Testis (tissue), 3 donors: ENCODE results near the gene WIPF3. TPM values are rescaled to one million over a fixed set of nuclear protein-coding genes. Genes with fewer than 3 reads are reported as not detected.

Experiments used
- DNase-seq: peaks from one replicate; pipeline ENCODE4 v3.0.0-alpha.2; 2019
- H3K27ac ChIP-seq, 2 donors: fragments of 200-600 bp; sonication (generic); one replicate each; pipeline ENCODE4 v1.5.1; 2019
- H3K27me3 ChIP-seq: fragments of 200-600 bp; sonication (generic); one replicate; pipeline ENCODE4 v1.5.1; 2019
- H3K36me3 ChIP-seq: fragments of 200-600 bp; sonication (generic); one replicate; pipeline ENCODE4 v1.5.1; 2017; ENCODE audit warnings: low read depth; ENCODE audit errors: missing control alignments
- H3K4me1 ChIP-seq: fragments of 200-600 bp; sonication (generic); one replicate; pipeline ENCODE4 v1.5.1; 2019
- H3K4me3 ChIP-seq, 2 donors: fragments of 200-600 bp; sonication (generic); one replicate each; pipeline ENCODE4 v1.5.1; 2017 to 2019
- H3K9me3 ChIP-seq: fragments of 200-600 bp; sonication (generic); one replicate; pipeline ENCODE4 v1.5.1; 2017
- POLR2A ChIP-seq: fragments of 450-650 bp; IDR thresholded peaks from one replicate; pipeline ENCODE4 v1.6.1; 2017; ENCODE audit warnings: antibody characterized with exemption, mild to moderate bottlenecking, moderate library complexity
- WGBS, 2 donors: methylation state at CpG; one replicate each; pipeline ENCODE4 v1.1.5; 2018; 5-methylcytosine and 5-hydroxymethylcytosine counted together
- intact Hi-C: fragments of 100-400 bp; cut with DNase I; formaldehyde crosslinking; loops from one replicate; pipeline ENCODE4 v1.15.1; 2023; ENCODE audit warnings: low total_unique reads
- polyA plus RNA-seq: library from polyadenylated mRNA; stranded (reverse); fragments of 350-450 nt; fragmentation: Illumina TruSeq; extraction: RNeasy Lipid Tissue Mini Kit (QIAGEN cat#74804); gene quantifications from one replicate; pipeline ENCODE4 v1.2.3, GENCODE V29; 2014; ENCODE audit warnings: low read depth, low replicate concordance; ENCODE audit not compliant: insufficient read depth
- total RNA-seq, 2 donors: library from RNA; depleted of rRNA; stranded (reverse); fragments of >200 nt; gene quantifications; one replicate each; pipeline ENCODE4 v1.2.3, GENCODE V29; 2016
- TF ChIP-seq, protein P1 (sequence below), 3 experiments: fragments of 450-650 bp in 2 of 3; fragments of 200-600 bp in 1 of 3; sonication (generic) in 1 of 3; IDR thresholded peaks; one replicate each; pipeline ENCODE4 v1.5.1; 2016 to 2019; ENCODE audit warnings: antibody characterized with exemption in 3 of 3, mild to moderate bottlenecking in 2 of 3, moderate library complexity in 1 of 3

Gene WIPF3
- total and polyA plus RNA-seq, 3 donors from 2014 or later = 42.7 to 110 (median 80.7) TPM

DNA sequence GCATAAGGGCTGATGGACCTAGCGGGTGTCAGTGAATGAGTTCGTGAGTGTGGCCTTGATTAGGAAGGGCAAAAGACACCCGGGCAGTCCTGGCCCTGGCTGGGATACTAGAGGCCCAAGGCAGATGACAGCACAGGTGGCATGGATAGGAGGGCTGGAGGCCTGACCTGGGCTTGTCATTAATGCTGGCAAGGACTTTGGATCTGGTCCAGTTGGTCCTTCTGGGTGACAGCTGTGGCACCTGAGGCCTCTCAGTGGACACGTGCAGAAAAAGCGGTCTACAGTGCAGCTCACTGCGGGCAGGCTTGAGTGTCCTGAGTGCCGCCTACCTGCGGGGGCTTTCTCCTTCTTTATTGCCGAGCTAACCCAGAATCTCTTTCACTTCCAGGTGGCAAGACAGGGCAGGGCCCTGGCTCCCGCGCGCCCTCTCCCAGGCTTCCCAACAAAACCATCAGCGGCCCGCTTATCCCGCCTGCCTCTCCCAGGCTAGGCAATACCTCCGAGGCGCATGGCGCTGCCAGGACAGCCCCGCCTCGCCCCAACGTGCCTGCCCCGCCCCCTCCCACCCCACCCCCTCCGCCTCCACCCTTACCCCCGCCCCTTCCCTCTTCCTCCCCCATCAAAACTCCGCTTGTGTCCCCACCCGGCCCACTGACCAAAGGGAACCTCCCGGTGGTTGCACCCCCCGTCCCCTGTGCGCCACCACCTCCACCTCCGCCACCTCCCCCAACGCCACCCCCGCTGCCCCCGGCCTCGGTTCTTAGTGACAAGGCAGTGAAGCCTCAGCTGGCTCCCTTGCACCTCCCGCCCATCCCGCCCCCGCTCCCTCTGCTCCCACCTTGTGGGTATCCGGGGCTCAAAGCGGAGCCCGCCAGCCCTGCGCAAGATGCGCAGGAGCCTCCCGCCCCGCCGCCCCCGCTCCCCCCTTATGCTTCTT, 77.4 kb downstream of the WIPF3 start:
- intact Hi-C loops = no loop called here

DNA sequence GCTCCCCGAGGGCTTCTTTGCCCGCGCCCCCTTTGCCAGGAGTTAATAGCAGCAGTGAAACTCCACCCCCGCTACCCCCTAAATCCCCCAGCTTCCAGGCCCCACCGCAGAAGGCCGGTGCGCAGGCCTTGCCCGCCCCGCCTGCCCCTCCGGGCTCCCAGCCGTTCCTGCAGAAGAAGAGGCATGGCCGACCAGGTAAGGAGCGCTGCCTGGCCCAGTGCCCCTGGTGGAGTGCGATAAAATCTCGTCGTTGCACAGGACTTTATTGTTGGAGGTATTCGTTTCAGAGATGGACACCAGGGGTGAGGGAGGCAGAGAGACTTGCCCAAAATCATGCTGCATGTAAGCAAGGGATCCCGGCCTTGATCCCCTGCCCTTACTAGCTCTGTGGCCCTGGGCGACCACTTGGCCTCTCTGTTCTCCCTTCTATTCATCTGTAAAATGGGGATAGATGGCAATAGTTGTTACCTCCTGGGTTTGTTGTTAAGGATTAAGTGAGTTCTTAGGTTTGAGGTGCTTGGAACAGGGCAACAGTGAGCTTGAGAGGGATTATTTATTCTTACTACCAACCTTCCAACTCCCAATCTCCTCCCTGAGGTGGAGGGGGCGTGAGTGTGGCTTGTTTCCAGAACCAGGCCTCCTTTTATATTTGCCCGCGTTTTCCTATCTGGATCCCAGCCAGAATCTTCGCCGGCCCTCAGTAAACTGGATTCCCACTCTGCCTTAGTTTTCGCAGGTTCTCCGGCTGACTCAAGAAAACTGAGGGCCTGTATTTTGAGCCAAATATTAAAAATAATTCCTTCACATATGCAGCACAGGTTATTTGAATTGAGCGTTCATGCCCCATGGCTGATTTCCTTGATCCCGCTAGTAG, 78.3 kb downstream of the WIPF3 start:
- peak overlapping the region; percentile 29 to 40 for H3K4me3 ChIP-seq
- TF ChIP-seq POLR2A = no peak
- TF ChIP-seq, protein P1, sequence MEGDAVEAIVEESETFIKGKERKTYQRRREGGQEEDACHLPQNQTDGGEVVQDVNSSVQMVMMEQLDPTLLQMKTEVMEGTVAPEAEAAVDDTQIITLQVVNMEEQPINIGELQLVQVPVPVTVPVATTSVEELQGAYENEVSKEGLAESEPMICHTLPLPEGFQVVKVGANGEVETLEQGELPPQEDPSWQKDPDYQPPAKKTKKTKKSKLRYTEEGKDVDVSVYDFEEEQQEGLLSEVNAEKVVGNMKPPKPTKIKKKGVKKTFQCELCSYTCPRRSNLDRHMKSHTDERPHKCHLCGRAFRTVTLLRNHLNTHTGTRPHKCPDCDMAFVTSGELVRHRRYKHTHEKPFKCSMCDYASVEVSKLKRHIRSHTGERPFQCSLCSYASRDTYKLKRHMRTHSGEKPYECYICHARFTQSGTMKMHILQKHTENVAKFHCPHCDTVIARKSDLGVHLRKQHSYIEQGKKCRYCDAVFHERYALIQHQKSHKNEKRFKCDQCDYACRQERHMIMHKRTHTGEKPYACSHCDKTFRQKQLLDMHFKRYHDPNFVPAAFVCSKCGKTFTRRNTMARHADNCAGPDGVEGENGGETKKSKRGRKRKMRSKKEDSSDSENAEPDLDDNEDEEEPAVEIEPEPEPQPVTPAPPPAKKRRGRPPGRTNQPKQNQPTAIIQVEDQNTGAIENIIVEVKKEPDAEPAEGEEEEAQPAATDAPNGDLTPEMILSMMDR (IDR thresholded peaks at IDR 0.05) = no peak
- DNase-seq = peak; percentile 30
- no peaks in the 10 kb centered on the region for H3K27me3 ChIP-seq
- 46 to 57% methylated on average over 26 to 27 of the region's 28 CpGs for WGBS, 2 donors
- H3K27ac ChIP-seq = no peak overlapping the region
- peaks cover 7% of the 10 kb centered on the region for H3K4me1 ChIP-seq
- intact Hi-C loops = no loop called here
- H3K36me3 ChIP-seq = no peaks in the 10 kb centered on the region
- H3K9me3 ChIP-seq = no peaks in the 10 kb centered on the region

More for the DNA sequence above, 77.4 kb downstream of the WIPF3 start:
- Histone ChIP-seq H3K4me3 (peak overlapping the region; percentile 29 to 40), H3K27me3 (no peaks in the 10 kb centered on the region), H3K27ac (no peak overlapping the region), H3K9me3 (no peaks in the 10 kb centered on the region), H3K4me1 (peaks cover 7% of the 10 kb centered on the region), H3K36me3 (no peaks in the 10 kb centered on the region)
- 60 to 75% methylated on average over 23 to 45 of the region's 46 CpGs for WGBS, 2 donors
- DNase-seq = no peak
- TF ChIP-seq, protein P1 (IDR thresholded peaks at IDR 0.05) = no peak
- TF ChIP-seq POLR2A = no peak

DNA sequence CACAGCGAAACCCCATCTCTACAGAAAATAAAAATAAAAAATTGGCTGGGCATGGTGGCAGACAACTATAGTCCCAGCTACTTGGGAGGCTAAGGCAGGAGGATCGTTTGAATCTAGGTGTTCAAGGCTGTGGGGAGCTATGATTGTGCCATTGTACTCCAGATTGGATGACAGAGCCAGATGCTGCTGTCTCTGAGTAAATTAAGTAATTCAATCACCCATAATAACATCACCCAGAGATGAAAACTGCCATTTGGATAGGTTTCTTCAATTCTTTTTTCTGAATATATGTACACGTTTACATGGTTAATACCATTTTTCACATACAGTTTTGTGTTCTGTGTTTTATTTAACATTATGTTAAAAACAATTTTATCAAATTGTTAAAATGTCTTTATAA, 79.3 kb downstream of the WIPF3 start:
- Histone ChIP-seq H3K36me3 (no peaks in the 10 kb centered on the region), H3K4me3 (no peak overlapping the region), H3K4me1 (peaks cover 7% of the 10 kb centered on the region), H3K27me3 (no peaks in the 10 kb centered on the region), H3K27ac (no peak overlapping the region), H3K9me3 (no peaks in the 10 kb centered on the region)
- no peak for TF ChIP-seq POLR2A
- TF ChIP-seq, protein P1 (IDR thresholded peaks at IDR 0.05) = no peak
- no peak for DNase-seq
- intact Hi-C loops = no loop called here
- WGBS, 2 donors = 76 to 81% methylated on average over 3 of the region's 3 CpGs

DNA sequence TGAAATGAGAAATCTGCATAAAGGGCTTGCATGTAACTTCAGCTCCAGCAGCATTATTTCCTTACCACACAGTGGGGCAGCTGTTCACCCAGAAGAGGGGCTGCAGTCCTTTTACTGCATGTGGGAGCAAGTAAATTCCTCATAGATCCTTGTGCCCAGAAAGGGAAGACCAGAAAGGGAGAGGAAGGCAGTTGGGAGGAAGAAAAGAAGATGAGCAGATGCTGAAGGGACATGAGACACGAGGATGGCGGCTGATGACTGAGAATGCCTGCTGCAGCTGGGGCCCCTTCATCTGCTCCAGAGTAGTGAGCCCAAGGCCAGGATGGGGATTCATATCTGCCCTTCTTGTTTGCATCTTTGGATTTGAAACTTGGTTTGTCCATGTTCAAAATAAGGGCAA, 80.5 kb downstream of the WIPF3 start:
- no peak for DNase-seq
- no peak for TF ChIP-seq POLR2A
- TF ChIP-seq, protein P1 (IDR thresholded peaks at IDR 0.05) = no peak
- Histone ChIP-seq H3K4me3 (no peak overlapping the region), H3K4me1 (peaks cover 4% of the 10 kb centered on the region), H3K27me3 (no peaks in the 10 kb centered on the region), H3K36me3 (no peaks in the 10 kb centered on the region), H3K27ac (no peak overlapping the region), H3K9me3 (no peaks in the 10 kb centered on the region)
- WGBS, 2 donors = 86 to 93% methylated on average over 2 of the region's 2 CpGs
- intact Hi-C loops = no loop called here
